COLO829 (cell line): ENCODE measurements around the gene COX20.
"Not testable (repeated sequence)": the region's sequence is repeated elsewhere in the genome, so short reads cannot be mapped to it uniquely, and the experiment has no call there.

Source experiments
- DNase-seq: peaks from one replicate; pipeline ENCODE4 v3.0.0; 2012; ENCODE audit warnings: low spot score

The COX20 gene

GRCh38 chr1:244835276-244836134 lies at the start of gene COX20:
Gene COX20 (plus strand): TSS chr1:244835658. CDS start chr1:244835715, 57 bp downstream.
- DNase-seq = peak; percentile 92

- DNase-seq = no peak
Observed at GRCh38 chr1:244788493-244789275, 46.8 kb upstream of the COX20 start.

DNA sequence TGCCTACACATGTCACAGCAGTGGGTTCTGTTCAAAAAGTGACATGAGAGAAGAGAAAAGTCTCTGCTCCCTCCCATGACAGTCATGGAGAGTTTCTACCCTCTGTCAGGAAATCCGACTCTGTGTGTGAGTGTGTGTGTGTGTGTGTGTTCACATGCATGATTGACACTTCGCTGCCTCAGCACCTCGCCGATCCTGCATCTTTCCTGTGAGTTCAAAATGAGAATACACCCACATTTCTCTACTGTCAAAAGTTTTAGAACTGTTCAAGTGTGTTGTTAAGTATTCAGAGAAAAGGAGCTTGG lies 46.2 kb upstream of the COX20 start:
- DNase-seq = no peak

- DNase-seq = no peak
Observed at GRCh38 chr1:244789731-244790130, 45.7 kb upstream of the COX20 start.

DNA sequence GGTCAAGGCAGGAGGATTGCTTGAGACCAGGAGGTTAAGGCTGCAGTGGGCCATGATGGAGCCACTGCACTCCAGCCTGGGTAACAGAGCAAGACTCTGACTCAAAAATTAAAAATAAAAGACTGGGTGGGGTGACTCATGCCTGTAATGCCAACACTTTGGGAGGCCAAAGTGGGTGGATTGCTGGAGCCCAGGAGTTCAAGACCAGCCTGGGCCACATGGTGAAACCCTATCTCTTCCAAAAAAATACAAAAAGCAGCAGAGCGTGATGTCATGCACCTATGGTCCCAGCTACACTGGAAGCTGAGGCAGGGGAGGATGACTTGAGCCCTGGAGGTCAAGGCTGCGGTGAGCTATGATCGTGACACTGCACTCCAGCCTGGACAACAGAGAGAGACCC lies 44.4 kb upstream of the COX20 start:
- no peak for DNase-seq

- DNase-seq = no peak
Observed at GRCh38 chr1:244792188-244792850, 43.1 kb upstream of the COX20 start.

GRCh38 chr1:244794071-244794470 lies 41.4 kb upstream of the COX20 start:
- no peak for DNase-seq

DNA sequence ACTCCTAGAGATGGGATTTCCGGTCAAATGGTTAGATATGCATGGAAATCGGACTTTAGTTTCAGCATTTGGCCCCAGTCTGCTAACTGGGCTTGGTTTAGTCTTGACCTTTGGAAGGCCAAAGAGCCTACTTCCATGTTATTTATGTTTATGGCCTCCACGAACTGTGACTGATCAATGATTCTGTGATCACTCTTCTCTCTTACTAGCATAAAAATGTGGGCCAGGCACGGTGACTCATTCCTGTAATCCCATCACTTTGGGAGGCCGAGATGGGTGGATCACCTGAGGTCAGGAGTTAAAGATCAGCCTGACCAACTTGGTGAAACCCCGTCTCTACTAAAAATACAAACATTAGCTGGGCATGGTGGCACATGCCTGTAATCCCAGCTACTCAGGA lies 40.9 kb upstream of the COX20 start:
- not testable (repeated sequence) for DNase-seq

- DNase-seq = peak; percentile 64
Observed at GRCh38 chr1:244796719-244797406, 38.6 kb upstream of the COX20 start.

- no peak for DNase-seq
Observed at GRCh38 chr1:244800821-244801220, 34.6 kb upstream of the COX20 start.

DNA sequence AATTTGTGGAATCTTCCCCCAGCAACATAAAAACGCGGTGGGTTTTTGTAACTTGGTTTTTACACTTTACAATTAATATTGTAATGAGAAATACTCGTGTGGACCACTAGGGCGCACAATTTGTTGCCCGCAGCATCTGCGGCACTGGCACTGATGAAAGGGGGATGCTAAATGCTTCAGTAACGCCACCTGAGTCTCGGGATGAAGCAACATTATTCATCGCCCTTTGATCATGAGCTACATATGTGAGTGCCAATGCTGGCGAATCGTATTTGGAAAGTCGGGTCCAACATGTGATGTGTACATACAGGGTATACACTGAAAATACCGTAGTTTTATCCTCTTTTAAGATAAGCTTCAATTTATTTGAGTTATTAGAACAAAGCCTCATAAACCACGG lies 34.2 kb upstream of the COX20 start:
- peak; percentile 64 for DNase-seq

GRCh38 chr1:244802041-244802440 lies 33.4 kb upstream of the COX20 start:
- no peak for DNase-seq

DNA sequence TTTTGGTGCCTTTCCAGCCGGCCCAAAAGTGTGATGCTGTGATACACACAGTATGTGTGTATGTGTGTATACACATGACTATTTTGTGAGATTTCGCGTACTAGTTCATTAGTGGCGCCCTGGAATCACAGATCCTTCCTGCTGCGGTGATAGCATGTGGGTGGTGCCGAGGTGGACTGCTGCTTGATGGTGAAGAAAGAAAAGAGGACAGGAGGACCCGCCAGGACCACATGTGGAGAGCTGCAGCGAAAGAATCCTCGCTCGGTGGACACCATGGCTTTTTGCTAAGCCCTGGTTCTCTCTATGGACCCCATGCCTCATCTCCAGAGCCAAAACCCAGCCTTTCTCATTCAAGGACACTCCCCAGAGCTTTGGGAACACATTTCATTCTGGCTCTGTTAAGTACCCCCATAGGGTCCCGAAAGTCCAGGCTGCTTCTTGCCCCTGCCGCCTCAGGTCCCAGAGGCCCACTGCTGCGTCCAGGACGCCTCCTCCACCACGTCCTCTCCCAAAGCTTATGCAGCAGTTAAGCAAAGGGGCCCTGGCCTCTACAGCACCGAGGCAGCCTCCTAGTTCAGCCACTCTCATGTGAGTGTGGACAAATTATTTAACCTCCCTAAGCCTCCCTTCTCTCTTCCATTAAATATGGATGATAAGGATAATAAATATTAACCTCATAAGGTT lies 32.8 kb upstream of the COX20 start:
- no peak for DNase-seq

DNA sequence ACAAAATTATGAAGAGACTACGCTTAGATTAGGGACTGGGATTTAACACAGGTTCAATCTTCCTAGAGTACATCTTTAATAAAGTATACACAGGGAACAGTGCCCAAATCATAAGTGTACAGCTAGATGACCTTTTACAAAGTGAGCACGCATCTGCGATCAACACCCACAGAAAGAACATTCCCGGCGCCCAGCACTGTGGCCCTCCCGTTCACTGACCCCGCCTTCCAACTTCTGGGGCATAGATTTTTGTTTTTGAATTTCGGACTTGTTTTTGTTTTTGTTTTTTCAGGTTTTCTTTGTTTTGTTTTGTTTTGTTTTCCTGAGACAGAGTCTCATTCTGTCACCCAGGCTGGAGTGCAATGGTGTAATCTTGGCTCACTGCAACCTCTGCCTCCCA lies 30.6 kb upstream of the COX20 start:
- no peak for DNase-seq

DNA sequence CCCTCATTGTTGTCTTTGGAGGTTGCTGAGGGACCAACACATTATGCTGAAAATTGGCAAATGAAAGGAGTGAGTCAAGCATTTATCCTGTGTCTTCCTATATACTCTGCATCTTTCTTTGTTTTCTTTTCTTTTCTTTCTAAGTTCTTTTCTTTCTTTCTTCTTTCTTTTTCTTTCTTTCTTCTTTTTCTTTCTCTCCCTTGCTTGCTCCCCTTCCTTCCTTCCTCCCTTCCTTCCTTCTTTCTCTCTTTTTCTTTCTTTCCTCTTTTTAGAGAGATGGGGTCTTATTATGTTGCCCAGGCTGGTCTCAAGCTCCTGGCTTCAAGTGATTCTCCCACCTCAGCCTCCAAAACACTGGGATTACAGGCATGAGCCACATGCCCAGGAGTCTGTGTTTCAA lies 28.3 kb upstream of the COX20 start:
- no peak for DNase-seq

- DNase-seq = no peak
Observed at GRCh38 chr1:244810221-244810620, 25.2 kb upstream of the COX20 start.

GRCh38 chr1:244813327-244813726 lies 22.1 kb upstream of the COX20 start:
- DNase-seq = no peak

DNA sequence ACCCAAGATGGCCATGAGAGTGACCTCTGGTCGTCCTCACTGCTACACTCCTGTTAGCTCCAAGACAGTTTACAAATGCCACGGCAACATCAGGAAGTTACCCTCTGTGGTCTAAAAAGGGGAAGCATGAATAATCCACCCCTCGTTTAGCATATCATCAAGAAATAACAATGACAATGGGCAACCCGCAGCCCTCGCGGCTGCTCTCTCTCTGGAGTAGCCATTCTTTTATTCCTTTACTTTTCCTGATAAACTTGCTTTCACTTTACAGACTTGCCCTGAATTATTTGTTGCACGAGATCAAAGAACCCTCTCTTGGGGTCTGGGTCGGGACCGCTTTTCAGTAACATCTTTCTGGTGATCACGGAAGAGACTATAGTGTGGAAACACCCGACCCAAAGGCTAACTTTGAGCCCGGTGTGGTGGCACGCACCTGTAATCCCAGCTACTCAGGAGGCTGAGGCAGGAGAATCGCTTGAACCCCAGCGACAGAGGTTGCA lies 19.8 kb upstream of the COX20 start:
- no peak for DNase-seq

GRCh38 chr1:244817415-244817894 lies 18.0 kb upstream of the COX20 start:
- no peak for DNase-seq

- DNase-seq = no peak
Observed at GRCh38 chr1:244820131-244820530, 15.3 kb upstream of the COX20 start.

DNA sequence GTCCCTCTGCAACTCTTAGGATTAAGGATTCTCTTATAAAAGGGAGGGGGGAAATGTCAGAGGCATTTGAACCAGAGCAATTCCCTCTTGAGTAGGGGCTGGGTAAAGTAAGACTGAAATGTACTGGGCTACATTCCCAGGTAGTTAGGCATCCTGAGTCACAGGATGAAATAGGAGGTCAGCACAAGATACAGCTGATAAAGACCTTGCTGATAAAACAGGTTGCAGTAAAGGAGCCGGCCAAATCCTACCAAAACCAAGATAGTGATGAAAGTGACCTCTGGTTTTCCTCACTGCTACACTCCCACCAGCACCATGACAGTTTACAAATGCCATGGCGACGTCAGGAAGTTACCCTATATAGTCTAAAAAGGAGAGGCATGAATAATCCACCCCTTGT lies 14.3 kb upstream of the COX20 start:
- no peak for DNase-seq
